ENCODE results near the gene RND1. TPM values are rescaled to one million over a fixed set of nuclear protein-coding genes. Genes with fewer than 3 reads are reported as not detected.

Gene RND1
- polyA plus RNA-seq (2012; rRNA removed), result 0.19 and 0.39 TPM in 2 replicates
- 0.13 and 0.28 TPM in 2 replicates for polyA plus RNA-seq (2012; cell fraction: cytosol; rRNA removed)
- 0.25 and 0.26 TPM in 2 replicates for polyA plus RNA-seq (2012; cell fraction: nucleus; rRNA removed)

DNA sequence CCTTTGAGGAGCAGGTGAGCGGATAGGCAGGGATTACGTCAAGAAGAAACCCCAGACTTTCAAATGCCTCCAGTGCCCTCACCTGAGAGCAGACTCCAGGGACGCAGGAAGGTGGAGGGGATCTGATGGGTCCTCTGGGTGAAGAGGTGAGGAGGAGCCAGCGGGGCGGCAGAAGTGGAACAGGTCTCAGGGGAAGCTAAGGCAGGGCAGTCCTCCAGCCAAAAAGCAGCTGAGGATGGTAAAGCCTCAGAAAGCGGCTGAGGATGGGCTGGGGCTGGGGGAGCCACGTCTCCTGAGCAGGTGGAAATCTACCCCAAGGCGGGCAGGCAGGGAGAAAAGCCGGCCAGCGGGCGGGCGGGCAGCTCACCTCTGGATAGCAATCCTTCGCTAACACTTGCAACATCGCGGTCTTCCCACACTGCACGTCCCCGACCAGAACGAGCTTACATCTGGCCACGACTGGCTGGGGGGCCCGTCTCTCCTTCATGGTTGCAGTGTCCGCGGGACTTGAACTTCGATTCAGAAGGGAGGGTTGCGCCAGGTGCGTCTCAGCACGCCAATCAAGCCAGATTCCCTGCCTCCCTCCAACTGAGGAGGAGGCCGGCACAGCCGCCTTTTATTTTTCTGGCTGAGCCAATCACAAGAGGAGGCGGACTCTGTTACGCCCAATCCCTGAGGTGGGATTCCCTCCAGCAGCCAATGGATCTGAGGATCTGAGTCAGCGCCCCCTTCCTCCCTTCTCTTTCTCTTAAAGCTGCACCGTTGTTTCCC lies at the start of gene RND1:
RND1 (minus strand) TSS at position 590 of the 771 bp plus-strand sequence; CDS start at position 487, 103 bp downstream.
- peaks cover 0 to 9% of the 10 kb centered on the region in 2 experiments; a peak in 1 of 4 replicates for H3K4me1 ChIP-seq (ENCODE audit: control insufficient read depth in 1 of 2, insufficient read depth in 2 of 2, low read depth in 1 of 2, low read length in 1 of 2)
- no peaks in the 10 kb centered on the region for H3K9me2 ChIP-seq
- DNase-seq, result peak; percentile 94
- H3K79me2 ChIP-seq (ENCODE audit: insufficient read depth), result no peaks in the 10 kb centered on the region
- peak within 1 kb of the TSS; percentile 93 for H3K4me2 ChIP-seq
- H3K9me3 ChIP-seq, result no peaks in the 10 kb centered on the region
- peaks cover 16% of the 10 kb centered on the region for H3K27me3 ChIP-seq (ENCODE audit: insufficient read depth)
- H2AFZ ChIP-seq (ENCODE audit: low read depth), result peak within 1 kb of the TSS; percentile 81
- peak within 1 kb of the TSS; percentile 26; the same call in 1 of the 2 replicates for H3K9ac ChIP-seq
- CTCF ChIA-PET, result interaction anchor here (0.7 to 34.8 kb wide), 12 partner anchors 8 to 131 kb away, joined by 3 to 667 read pairs (median 5); partner anchors contain the start of genes DDX23 and WNT1
- H3K4me3 ChIP-seq (ENCODE audit: low read depth in 2 of 2, low read length in 1 of 2), result peak within 1 kb of the TSS; percentile 62 to 92
- 3% methylated on average over 16 of the region's 32 CpGs for WGBS (ENCODE audit: low lambda C conversion rate)
- H4K20me1 ChIP-seq (ENCODE audit: insufficient read depth), result no peaks in the 10 kb centered on the region
- H3K36me3 ChIP-seq (replicated peaks in 1 of 2; ENCODE audit: control insufficient read depth in 1 of 2, insufficient read depth in 2 of 2, low read length in 1 of 2), result no peaks in the 10 kb centered on the region
- POLR2A ChIA-PET, result interaction anchor here (0.6 to 1.8 kb wide), 12 partner anchors 9 to 93 kb away, joined by 3 to 19 read pairs (median 6); partner anchors contain the start of gene DDX23
- H3F3A ChIP-seq (replicated peaks; ENCODE audit: insufficient read depth), result no peaks in the 10 kb centered on the region
- H3K27ac ChIP-seq (ENCODE audit: low read depth in 2 of 2, low read length in 1 of 2), result no peak within 1 kb of the TSS; a peak in 1 of 4 replicates
- TF ChIP-seq RAD21 (IDR thresholded peaks at IDR 0.05; ENCODE audit: low read length) (no peak), USF1 (IDR thresholded peaks at IDR 0.05; ENCODE audit: borderline replicate concordance, low read depth) (no peak), EZH2phosphoT487 (IDR thresholded peaks at IDR 0.05; ENCODE audit: borderline replicate concordance, low read depth) (no peak), TAF1 (IDR thresholded peaks at IDR 0.05; ENCODE audit: borderline replicate concordance, low read depth, low read length) (peak; percentile 86), GATA2 (CRISPR knock-in tag; IDR thresholded peaks at IDR 0.05) (no peak), FOXM1 (IDR thresholded peaks at IDR 0.05; ENCODE audit: low read depth) (no peak), RCOR1 (IDR thresholded peaks at IDR 0.05; ENCODE audit: low read length) (no peak), YY1 (IDR thresholded peaks at IDR 0.05; ENCODE audit: low read depth) (no peak), MXI1 (IDR thresholded peaks at IDR 0.05; ENCODE audit: low read depth, low read length) (no peak), GABPA (IDR thresholded peaks at IDR 0.05; ENCODE audit: low read depth) (peak; percentile 39; the same call in 1 of the 2 replicates), EP300 (IDR thresholded peaks at IDR 0.05; ENCODE audit: borderline replicate concordance in 1 of 2, low read depth in 1 of 2, low read length in 1 of 2) (no peak), RXRA (IDR thresholded peaks at IDR 0.05; ENCODE audit: borderline replicate concordance, low read depth) (no peak), NRF1 (IDR thresholded peaks at IDR 0.05; ENCODE audit: low read depth, low read length) (no peak), TEAD4 (IDR thresholded peaks at IDR 0.05; ENCODE audit: borderline replicate concordance, insufficient read depth) (no peak), JUND (IDR thresholded peaks at IDR 0.05) (no peak), POLR2AphosphoS5 (IDR thresholded peaks at IDR 0.05; ENCODE audit: low read depth, low read length) (peak; percentile 98), RFX5 (IDR thresholded peaks at IDR 0.05; ENCODE audit: low read length) (peak; percentile 83; the same call in 1 of the 2 replicates), FOSL2 (IDR thresholded peaks at IDR 0.05; ENCODE audit: borderline replicate concordance, low read depth) (no peak), NFIC (IDR thresholded peaks at IDR 0.05; ENCODE audit: borderline replicate concordance) (no peak)
- TF ChIP-seq, protein P1, sequence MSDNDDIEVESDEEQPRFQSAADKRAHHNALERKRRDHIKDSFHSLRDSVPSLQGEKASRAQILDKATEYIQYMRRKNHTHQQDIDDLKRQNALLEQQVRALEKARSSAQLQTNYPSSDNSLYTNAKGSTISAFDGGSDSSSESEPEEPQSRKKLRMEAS (IDR thresholded peaks at IDR 0.05; ENCODE audit: low read depth), result 0 out of 2 replicates have a peak, but pooled peaks have one; percentile 21
- TF ChIP-seq, protein P2, sequence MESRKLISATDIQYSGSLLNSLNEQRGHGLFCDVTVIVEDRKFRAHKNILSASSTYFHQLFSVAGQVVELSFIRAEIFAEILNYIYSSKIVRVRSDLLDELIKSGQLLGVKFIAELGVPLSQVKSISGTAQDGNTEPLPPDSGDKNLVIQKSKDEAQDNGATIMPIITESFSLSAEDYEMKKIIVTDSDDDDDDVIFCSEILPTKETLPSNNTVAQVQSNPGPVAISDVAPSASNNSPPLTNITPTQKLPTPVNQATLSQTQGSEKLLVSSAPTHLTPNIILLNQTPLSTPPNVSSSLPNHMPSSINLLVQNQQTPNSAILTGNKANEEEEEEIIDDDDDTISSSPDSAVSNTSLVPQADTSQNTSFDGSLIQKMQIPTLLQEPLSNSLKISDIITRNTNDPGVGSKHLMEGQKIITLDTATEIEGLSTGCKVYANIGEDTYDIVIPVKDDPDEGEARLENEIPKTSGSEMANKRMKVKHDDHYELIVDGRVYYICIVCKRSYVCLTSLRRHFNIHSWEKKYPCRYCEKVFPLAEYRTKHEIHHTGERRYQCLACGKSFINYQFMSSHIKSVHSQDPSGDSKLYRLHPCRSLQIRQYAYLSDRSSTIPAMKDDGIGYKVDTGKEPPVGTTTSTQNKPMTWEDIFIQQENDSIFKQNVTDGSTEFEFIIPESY (IDR thresholded peaks at IDR 0.05; ENCODE audit: borderline replicate concordance, low read depth), result no peak
- TF ChIP-seq, protein P3, sequence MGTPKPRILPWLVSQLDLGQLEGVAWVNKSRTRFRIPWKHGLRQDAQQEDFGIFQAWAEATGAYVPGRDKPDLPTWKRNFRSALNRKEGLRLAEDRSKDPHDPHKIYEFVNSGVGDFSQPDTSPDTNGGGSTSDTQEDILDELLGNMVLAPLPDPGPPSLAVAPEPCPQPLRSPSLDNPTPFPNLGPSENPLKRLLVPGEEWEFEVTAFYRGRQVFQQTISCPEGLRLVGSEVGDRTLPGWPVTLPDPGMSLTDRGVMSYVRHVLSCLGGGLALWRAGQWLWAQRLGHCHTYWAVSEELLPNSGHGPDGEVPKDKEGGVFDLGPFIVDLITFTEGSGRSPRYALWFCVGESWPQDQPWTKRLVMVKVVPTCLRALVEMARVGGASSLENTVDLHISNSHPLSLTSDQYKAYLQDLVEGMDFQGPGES (IDR thresholded peaks at IDR 0.05; ENCODE audit: low read depth, low read length), result no peak; the same call in 1 of the 2 replicates
- TF ChIP-seq, protein P4, sequence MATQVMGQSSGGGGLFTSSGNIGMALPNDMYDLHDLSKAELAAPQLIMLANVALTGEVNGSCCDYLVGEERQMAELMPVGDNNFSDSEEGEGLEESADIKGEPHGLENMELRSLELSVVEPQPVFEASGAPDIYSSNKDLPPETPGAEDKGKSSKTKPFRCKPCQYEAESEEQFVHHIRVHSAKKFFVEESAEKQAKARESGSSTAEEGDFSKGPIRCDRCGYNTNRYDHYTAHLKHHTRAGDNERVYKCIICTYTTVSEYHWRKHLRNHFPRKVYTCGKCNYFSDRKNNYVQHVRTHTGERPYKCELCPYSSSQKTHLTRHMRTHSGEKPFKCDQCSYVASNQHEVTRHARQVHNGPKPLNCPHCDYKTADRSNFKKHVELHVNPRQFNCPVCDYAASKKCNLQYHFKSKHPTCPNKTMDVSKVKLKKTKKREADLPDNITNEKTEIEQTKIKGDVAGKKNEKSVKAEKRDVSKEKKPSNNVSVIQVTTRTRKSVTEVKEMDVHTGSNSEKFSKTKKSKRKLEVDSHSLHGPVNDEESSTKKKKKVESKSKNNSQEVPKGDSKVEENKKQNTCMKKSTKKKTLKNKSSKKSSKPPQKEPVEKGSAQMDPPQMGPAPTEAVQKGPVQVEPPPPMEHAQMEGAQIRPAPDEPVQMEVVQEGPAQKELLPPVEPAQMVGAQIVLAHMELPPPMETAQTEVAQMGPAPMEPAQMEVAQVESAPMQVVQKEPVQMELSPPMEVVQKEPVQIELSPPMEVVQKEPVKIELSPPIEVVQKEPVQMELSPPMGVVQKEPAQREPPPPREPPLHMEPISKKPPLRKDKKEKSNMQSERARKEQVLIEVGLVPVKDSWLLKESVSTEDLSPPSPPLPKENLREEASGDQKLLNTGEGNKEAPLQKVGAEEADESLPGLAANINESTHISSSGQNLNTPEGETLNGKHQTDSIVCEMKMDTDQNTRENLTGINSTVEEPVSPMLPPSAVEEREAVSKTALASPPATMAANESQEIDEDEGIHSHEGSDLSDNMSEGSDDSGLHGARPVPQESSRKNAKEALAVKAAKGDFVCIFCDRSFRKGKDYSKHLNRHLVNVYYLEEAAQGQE (IDR thresholded peaks at IDR 0.05; ENCODE audit: low read depth, low read length), result no peak

All from SK-N-SH (cell line).